ENCODE measurements around the gene TAS2R40.
"Not testable (repeated sequence)": the region's sequence is repeated elsewhere in the genome, so short reads cannot be mapped to it uniquely, and the experiment has no call there.

The TAS2R40 gene

GRCh38 chr7:143221737-143222136 is at the start of gene TAS2R40:
TAS2R40 (plus strand) TSS chr7:143222037; CDS start chr7:143222079, 42 bp downstream.
- H3K27ac ChIP-seq (ENCODE audit: low read depth, low read length), result no peak within 1 kb of the TSS
- no peaks in the 10 kb centered on the region for H3K27me3 ChIP-seq (ENCODE audit: control insufficient read depth in 1 of 2, insufficient read depth in 2 of 2, low read length in 2 of 2)
- no peak within 1 kb of the TSS for H3K9ac ChIP-seq (ENCODE audit: low read length)
- H3K4me3 ChIP-seq (ENCODE audit: low read depth in 1 of 2, low read length in 2 of 2), result no peak within 1 kb of the TSS
- no peaks in the 10 kb centered on the region for H3K9me3 ChIP-seq (ENCODE audit: low read length)
- no peaks in the 10 kb centered on the region for H3K36me3 ChIP-seq (ENCODE audit: insufficient read depth, low read length)
- no peaks in the 10 kb centered on the region for H3K4me1 ChIP-seq (ENCODE audit: insufficient read depth, low read length)

- H3K4me1 ChIP-seq (ENCODE audit: insufficient read depth, low read length), result peaks cover 7% of the 10 kb centered on the region
- no peaks in the 10 kb centered on the region for H3K27me3 ChIP-seq (ENCODE audit: control insufficient read depth in 1 of 2, insufficient read depth in 2 of 2, low read length in 2 of 2)
- no peaks in the 10 kb centered on the region for H3K9me3 ChIP-seq (ENCODE audit: low read length)
- no peak overlapping the region for H3K9ac ChIP-seq (ENCODE audit: low read length)
- no peaks in the 10 kb centered on the region for H3K36me3 ChIP-seq (ENCODE audit: insufficient read depth, low read length)
- no peak overlapping the region for H3K4me3 ChIP-seq (ENCODE audit: low read depth in 1 of 2, low read length in 2 of 2)
- no peak overlapping the region for H3K27ac ChIP-seq (ENCODE audit: low read depth, low read length)
Observed at GRCh38 chr7:143172354-143172753, 49.5 kb upstream of the TAS2R40 start.

GRCh38 chr7:143176128-143176527 is 45.7 kb upstream of the TAS2R40 start:
- Histone ChIP-seq H3K9me3 (ENCODE audit: low read length) (no peaks in the 10 kb centered on the region), H3K9ac (ENCODE audit: low read length) (no peak overlapping the region)

GRCh38 chr7:143177374-143178119 is 44.3 kb upstream of the TAS2R40 start:
- Histone ChIP-seq H3K27ac (ENCODE audit: low read depth, low read length) (no peak overlapping the region), H3K9ac (ENCODE audit: low read length) (no peak overlapping the region)

More at GRCh38 chr7:143176128-143176527, 45.7 kb upstream of the TAS2R40 start:
- Histone ChIP-seq H3K4me3 (ENCODE audit: low read depth in 1 of 2, low read length in 2 of 2) (no peak overlapping the region), H3K27ac (ENCODE audit: low read depth, low read length) (no peak overlapping the region), H3K27me3 (ENCODE audit: control insufficient read depth in 1 of 2, insufficient read depth in 2 of 2, low read length in 2 of 2) (no peaks in the 10 kb centered on the region), H3K36me3 (ENCODE audit: insufficient read depth, low read length) (no peaks in the 10 kb centered on the region), H3K4me1 (ENCODE audit: insufficient read depth, low read length) (peaks cover 7% of the 10 kb centered on the region)

DNA sequence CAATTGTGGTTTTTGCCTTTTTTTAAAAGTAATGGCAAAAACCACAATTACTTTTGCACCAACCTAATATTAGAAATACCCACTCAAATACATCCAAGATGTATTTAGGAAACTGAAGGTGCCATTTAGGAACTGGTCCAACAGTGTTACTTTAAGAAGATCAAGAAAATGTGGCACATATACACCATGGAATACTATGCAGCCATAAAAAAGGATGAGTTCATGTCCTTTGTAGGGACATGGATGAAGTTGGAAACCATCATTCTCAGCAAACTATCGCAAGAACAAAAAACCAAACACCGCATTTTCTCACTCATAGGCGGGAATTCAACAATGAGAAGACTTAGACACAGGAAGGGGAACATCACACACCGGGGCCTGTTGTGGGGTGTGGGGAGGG is 41.1 kb upstream of the TAS2R40 start:
- not testable (repeated sequence) for H3K9ac ChIP-seq (ENCODE audit: low read length); H3K27me3 ChIP-seq (ENCODE audit: control insufficient read depth in 1 of 2, insufficient read depth in 2 of 2, low read length in 2 of 2); H3K9me3 ChIP-seq (ENCODE audit: low read length); H3K27ac ChIP-seq (ENCODE audit: low read depth, low read length); H3K36me3 ChIP-seq (ENCODE audit: insufficient read depth, low read length); H3K4me3 ChIP-seq (ENCODE audit: low read depth in 1 of 2, low read length in 2 of 2); H3K4me1 ChIP-seq (ENCODE audit: insufficient read depth, low read length)

More at GRCh38 chr7:143177374-143178119, 44.3 kb upstream of the TAS2R40 start:
- no peaks in the 10 kb centered on the region for H3K9me3 ChIP-seq (ENCODE audit: low read length)
- no peak overlapping the region for H3K4me3 ChIP-seq (ENCODE audit: low read depth in 1 of 2, low read length in 2 of 2)
- H3K36me3 ChIP-seq (ENCODE audit: insufficient read depth, low read length), result no peaks in the 10 kb centered on the region
- peaks cover 1% of the 10 kb centered on the region for H3K4me1 ChIP-seq (ENCODE audit: insufficient read depth, low read length)
- no peaks in the 10 kb centered on the region for H3K27me3 ChIP-seq (ENCODE audit: control insufficient read depth in 1 of 2, insufficient read depth in 2 of 2, low read length in 2 of 2)

DNA sequence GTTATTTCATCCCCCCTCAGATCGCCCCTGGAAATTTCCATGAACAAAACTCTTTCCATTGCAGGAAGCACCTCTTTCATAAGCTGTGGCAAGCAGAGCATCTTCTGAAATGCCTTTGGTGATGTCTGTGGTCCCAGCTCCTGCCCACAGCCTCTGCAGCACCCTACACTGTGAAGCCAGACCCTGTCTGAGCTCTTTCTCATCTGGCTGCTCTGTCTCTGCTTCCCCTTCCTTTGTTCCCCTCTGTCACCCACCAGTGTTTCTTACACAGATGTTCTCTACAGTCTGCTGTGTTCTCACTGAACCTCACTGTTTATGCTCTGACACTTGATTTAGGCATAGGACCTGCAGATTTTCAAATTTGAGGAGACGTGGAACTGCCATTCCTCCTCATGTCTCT is 40.5 kb upstream of the TAS2R40 start:
- no peak overlapping the region for H3K27ac ChIP-seq (ENCODE audit: low read depth, low read length)
- H3K4me3 ChIP-seq (ENCODE audit: low read depth in 1 of 2, low read length in 2 of 2), result no peak overlapping the region
- no peaks in the 10 kb centered on the region for H3K9me3 ChIP-seq (ENCODE audit: low read length)
- H3K4me1 ChIP-seq (ENCODE audit: insufficient read depth, low read length), result no peaks in the 10 kb centered on the region
- H3K36me3 ChIP-seq (ENCODE audit: insufficient read depth, low read length), result no peaks in the 10 kb centered on the region
- H3K27me3 ChIP-seq (ENCODE audit: control insufficient read depth in 1 of 2, insufficient read depth in 2 of 2, low read length in 2 of 2), result no peaks in the 10 kb centered on the region
- H3K9ac ChIP-seq (ENCODE audit: low read length), result no peak overlapping the region

DNA sequence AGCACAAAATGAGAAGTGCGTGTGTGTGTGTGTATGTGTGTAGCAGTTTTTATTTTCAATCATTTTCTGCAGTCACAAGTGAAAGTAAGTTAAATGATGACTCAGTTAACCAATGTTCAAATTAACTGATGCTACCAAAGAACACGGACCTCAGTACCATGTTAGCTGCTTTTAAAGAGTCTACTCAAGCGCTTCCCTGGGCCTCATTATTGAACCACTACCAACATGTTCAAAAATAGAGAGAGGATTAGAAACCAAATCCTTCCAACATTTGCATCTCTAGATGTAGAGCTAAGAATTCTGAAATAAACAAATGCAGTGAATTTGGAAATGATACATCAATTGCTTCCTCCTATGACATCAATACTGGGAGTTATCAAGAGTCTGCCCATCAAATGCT is 38.8 kb upstream of the TAS2R40 start, which contains the start of gene TAS2R39:
TAS2R39 (plus strand) TSS at position 396 of the 400 bp plus-strand sequence; CDS start at position 396, 0 bp downstream.
- H3K36me3 ChIP-seq (ENCODE audit: insufficient read depth, low read length), result no peaks in the 10 kb centered on the region
- no peak within 1 kb of the TSS for H3K27ac ChIP-seq (ENCODE audit: low read depth, low read length)
- H3K4me1 ChIP-seq (ENCODE audit: insufficient read depth, low read length), result no peaks in the 10 kb centered on the region
- no peaks in the 10 kb centered on the region for H3K27me3 ChIP-seq (ENCODE audit: control insufficient read depth in 1 of 2, insufficient read depth in 2 of 2, low read length in 2 of 2)
- no peak within 1 kb of the TSS for H3K9ac ChIP-seq (ENCODE audit: low read length)
- no peak within 1 kb of the TSS for H3K4me3 ChIP-seq (ENCODE audit: low read depth in 1 of 2, low read length in 2 of 2)
- H3K9me3 ChIP-seq (ENCODE audit: low read length), result no peaks in the 10 kb centered on the region

GRCh38 chr7:143185551-143185950 is 36.3 kb upstream of the TAS2R40 start:
- H3K4me1 ChIP-seq (ENCODE audit: insufficient read depth, low read length), result no peaks in the 10 kb centered on the region
- no peak overlapping the region for H3K27ac ChIP-seq (ENCODE audit: low read depth, low read length)
- H3K9ac ChIP-seq (ENCODE audit: low read length), result no peak overlapping the region
- no peaks in the 10 kb centered on the region for H3K36me3 ChIP-seq (ENCODE audit: insufficient read depth, low read length)
- H3K9me3 ChIP-seq (ENCODE audit: low read length), result no peaks in the 10 kb centered on the region
- H3K27me3 ChIP-seq (ENCODE audit: control insufficient read depth in 1 of 2, insufficient read depth in 2 of 2, low read length in 2 of 2), result no peaks in the 10 kb centered on the region
- H3K4me3 ChIP-seq (ENCODE audit: low read depth in 1 of 2, low read length in 2 of 2), result no peak overlapping the region

DNA sequence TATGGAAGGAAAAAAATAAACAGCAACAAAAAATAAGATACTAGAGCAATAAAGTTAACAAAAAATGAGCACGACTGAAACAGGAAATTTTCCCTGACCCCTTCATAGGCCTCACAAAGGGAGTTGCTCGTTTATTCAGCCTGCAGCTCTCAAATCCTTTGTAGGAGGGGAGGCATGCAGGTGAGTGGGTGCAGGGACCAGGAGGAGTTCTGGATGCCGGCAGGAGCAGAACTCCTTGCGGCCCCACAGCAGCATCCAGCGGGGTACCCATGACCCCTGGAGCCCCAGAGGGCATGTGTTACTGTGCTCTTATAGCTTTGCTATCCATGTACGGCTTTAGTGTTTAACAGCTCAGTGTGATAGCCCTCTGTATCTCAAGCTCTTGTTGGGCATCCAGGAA is 32.8 kb upstream of the TAS2R40 start:
- H3K36me3 ChIP-seq (ENCODE audit: insufficient read depth, low read length), result no peaks in the 10 kb centered on the region
- H3K9me3 ChIP-seq (ENCODE audit: low read length), result no peaks in the 10 kb centered on the region
- no peak overlapping the region for H3K4me3 ChIP-seq (ENCODE audit: low read depth in 1 of 2, low read length in 2 of 2)
- no peak overlapping the region for H3K9ac ChIP-seq (ENCODE audit: low read length)
- no peaks in the 10 kb centered on the region for H3K4me1 ChIP-seq (ENCODE audit: insufficient read depth, low read length)
- no peaks in the 10 kb centered on the region for H3K27me3 ChIP-seq (ENCODE audit: control insufficient read depth in 1 of 2, insufficient read depth in 2 of 2, low read length in 2 of 2)
- H3K27ac ChIP-seq (ENCODE audit: low read depth, low read length), result no peak overlapping the region

- no peak overlapping the region for H3K9ac ChIP-seq (ENCODE audit: low read length)
- no peak overlapping the region for H3K4me3 ChIP-seq (ENCODE audit: low read depth in 1 of 2, low read length in 2 of 2)
- no peaks in the 10 kb centered on the region for H3K27me3 ChIP-seq (ENCODE audit: control insufficient read depth in 1 of 2, insufficient read depth in 2 of 2, low read length in 2 of 2)
- no peaks in the 10 kb centered on the region for H3K4me1 ChIP-seq (ENCODE audit: insufficient read depth, low read length)
- peaks cover 6% of the 10 kb centered on the region for H3K9me3 ChIP-seq (ENCODE audit: low read length)
- H3K36me3 ChIP-seq (ENCODE audit: insufficient read depth, low read length), result no peaks in the 10 kb centered on the region
- H3K27ac ChIP-seq (ENCODE audit: low read depth, low read length), result no peak overlapping the region
Observed at GRCh38 chr7:143193880-143194279, 28.0 kb upstream of the TAS2R40 start.

DNA sequence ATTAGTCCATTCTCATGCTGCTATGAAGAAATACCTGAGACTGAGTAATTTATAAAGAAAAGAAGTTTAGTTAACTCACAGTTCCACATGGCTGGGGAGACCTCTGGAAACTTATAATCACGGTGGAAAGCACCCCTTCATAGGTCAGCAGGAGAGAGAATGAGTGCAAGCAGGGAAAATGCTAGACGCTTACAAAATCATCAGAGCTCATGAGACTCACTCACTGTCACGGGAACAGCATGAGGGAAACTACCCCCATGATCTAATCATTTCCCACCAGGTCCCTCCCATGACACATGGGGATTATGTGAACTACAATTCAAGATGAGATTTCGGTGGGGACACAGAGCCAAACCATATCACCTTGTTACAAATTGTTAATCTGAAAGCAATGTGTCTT is 22.8 kb upstream of the TAS2R40 start:
- no peak overlapping the region for H3K27ac ChIP-seq (ENCODE audit: low read depth, low read length)
- H3K4me1 ChIP-seq (ENCODE audit: insufficient read depth, low read length), result no peaks in the 10 kb centered on the region
- H3K27me3 ChIP-seq (ENCODE audit: control insufficient read depth in 1 of 2, insufficient read depth in 2 of 2, low read length in 2 of 2), result no peaks in the 10 kb centered on the region
- H3K36me3 ChIP-seq (ENCODE audit: insufficient read depth, low read length), result no peaks in the 10 kb centered on the region
- no peak overlapping the region for H3K9ac ChIP-seq (ENCODE audit: low read length)
- H3K9me3 ChIP-seq (ENCODE audit: low read length), result peaks cover 6% of the 10 kb centered on the region
- no peak overlapping the region for H3K4me3 ChIP-seq (ENCODE audit: low read depth in 1 of 2, low read length in 2 of 2)

- Histone ChIP-seq H3K27me3 (ENCODE audit: control insufficient read depth in 1 of 2, insufficient read depth in 2 of 2, low read length in 2 of 2) (no peaks in the 10 kb centered on the region), H3K27ac (ENCODE audit: low read depth, low read length) (no peak overlapping the region), H3K9ac (ENCODE audit: low read length) (no peak overlapping the region), H3K4me3 (ENCODE audit: low read depth in 1 of 2, low read length in 2 of 2) (no peak overlapping the region), H3K4me1 (ENCODE audit: insufficient read depth, low read length) (no peaks in the 10 kb centered on the region), H3K36me3 (ENCODE audit: insufficient read depth, low read length) (no peaks in the 10 kb centered on the region), H3K9me3 (ENCODE audit: low read length) (peaks cover 2% of the 10 kb centered on the region)
Observed at GRCh38 chr7:143202161-143202560, 19.7 kb upstream of the TAS2R40 start.
